Common myeloid progenitor, CD34-positive (primary cell): ENCODE results near the gene TNFRSF11A.

Experiments
- CTCF ChIA-PET: fragments of 350-600 bp; sonication (Branson Sonifier 250); formaldehyde crosslinking; loops from one replicate; lab custom pipeline; 2021; ENCODE audit warnings: antibody characterized with exemption; lab: Charles Lee
- POLR2A ChIA-PET: fragments of 350-600 bp; sonication (Branson Sonifier 250); formaldehyde crosslinking; loops from one replicate; lab custom pipeline; 2021; ENCODE audit warnings: antibody characterized with exemption; lab: Charles Lee
- DNase-seq, 3 donors: peaks; one replicate each; pipeline versions ENCODE4 v3.0.0 to v3.0.0-alpha.2; 2013
- H3K27ac ChIP-seq, 2 experiments: 1 replicate in 1 of 2; 2 replicates in 1 of 2; pipeline ENCODE4 v1.7.0; 2013; ENCODE audit warnings: inconsistent platforms in 2 of 2, low read length in 2 of 2, mild to moderate bottlenecking in 2 of 2, low read depth in 1 of 2, moderate library complexity in 1 of 2; ENCODE audit not compliant: severe bottlenecking in 2 of 2, insufficient read depth in 1 of 2, poor library complexity in 1 of 2
- H3K27me3 ChIP-seq, 5 experiments: replicated peaks in 2 of 5; 1 replicate in 3 of 5; 2 replicates in 2 of 5; pipeline versions ENCODE4 v1.6.1 to v1.7.0; 2013; ENCODE audit warnings: low read length in 4 of 5, mild to moderate bottlenecking in 2 of 5, moderate library complexity in 2 of 5, inconsistent platforms in 1 of 5; ENCODE audit not compliant: insufficient read depth in 5 of 5, control insufficient read depth in 4 of 5
- H3K36me3 ChIP-seq, 4 experiments: 1 replicate in 2 of 4; 2 replicates in 2 of 4; pipeline versions ENCODE4 v1.6.1 to v1.7.0; 2013; ENCODE audit warnings: low read length in 3 of 4, control low read depth in 1 of 4, mild to moderate bottlenecking in 1 of 4; ENCODE audit not compliant: control insufficient read depth in 4 of 4, insufficient read depth in 4 of 4
- H3K4me1 ChIP-seq, 4 experiments: 1 replicate in 3 of 4; 2 replicates in 1 of 4; pipeline versions ENCODE4 v1.6.1 to v1.7.1; 2013; ENCODE audit warnings: low read length in 3 of 4, mild to moderate bottlenecking in 3 of 4, control low read depth in 1 of 4, inconsistent platforms in 1 of 4, moderate library complexity in 1 of 4; ENCODE audit not compliant: control insufficient read depth in 4 of 4, insufficient read depth in 4 of 4; ENCODE audit errors: control extremely low read depth in 1 of 4
- H3K4me3 ChIP-seq, 7 experiments: 1 replicate in 4 of 7; 2 replicates in 3 of 7; pipeline versions ENCODE4 v1.5.1 to v1.7.0; 2013; ENCODE audit warnings: mild to moderate bottlenecking in 7 of 7, low read length in 6 of 7, moderate library complexity in 6 of 7, inconsistent platforms in 2 of 7, low read depth in 2 of 7, control low read depth in 1 of 7; ENCODE audit not compliant: insufficient read depth in 4 of 7, control insufficient read depth in 1 of 7; ENCODE audit errors: extremely low read depth in 1 of 7
- H3K9me3 ChIP-seq, 5 experiments: 1 replicate in 4 of 5; 2 replicates in 1 of 5; pipeline versions ENCODE4 v1.6.1 to v1.7.1; 2013; ENCODE audit warnings: low read length in 4 of 5, mild to moderate bottlenecking in 2 of 5, inconsistent platforms in 1 of 5, low read depth in 1 of 5, moderate library complexity in 1 of 5; ENCODE audit not compliant: control insufficient read depth in 4 of 5, insufficient read depth in 2 of 5; ENCODE audit errors: control extremely low read depth in 1 of 5
- WGBS: methylation state at CpG from one replicate; pipeline ENCODE4 v1.1.5; 2013; ENCODE audit not compliant: insufficient coverage; 5-methylcytosine and 5-hydroxymethylcytosine counted together

The TNFRSF11A gene

GRCh38 chr18:62342884-62343283 is 17.8 kb downstream of the TNFRSF11A start:
- ChIA-PET CTCF (no interaction called here), POLR2A (no interaction called here)
- no peaks in the 10 kb centered on the region for H3K27me3 ChIP-seq
- DNase-seq = no peak
- H3K9me3 ChIP-seq = no peaks in the 10 kb centered on the region
- WGBS = 100% methylated on average over 2 of the region's 4 CpGs
- no peak overlapping the region for H3K4me3 ChIP-seq
- H3K36me3 ChIP-seq = no peaks in the 10 kb centered on the region
- H3K4me1 ChIP-seq = peaks cover 0 to 18% (median 14%) of the 10 kb centered on the region in 4 experiments
- no peak overlapping the region for H3K27ac ChIP-seq

DNA sequence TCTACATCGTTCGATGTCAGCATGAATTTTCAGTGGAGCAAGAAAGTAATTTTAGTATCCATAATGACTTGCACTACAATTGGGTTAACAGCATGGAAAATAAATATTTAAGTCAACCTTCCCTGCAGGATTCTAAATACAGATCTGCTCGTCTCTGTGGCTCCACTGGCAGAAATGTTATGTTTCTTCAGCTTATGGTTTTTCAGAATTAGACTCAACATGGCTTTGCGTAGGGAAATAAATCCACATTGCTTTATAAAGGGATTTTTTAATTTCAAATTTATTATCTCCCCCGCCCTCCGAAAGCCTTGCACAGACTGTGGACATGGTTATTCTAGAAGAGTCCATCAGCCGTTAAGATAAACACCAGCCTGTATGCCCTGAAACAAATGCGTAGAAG is 18.2 kb downstream of the TNFRSF11A start:
- whole genome bisulfite sequencing = 100% methylated on average over 4 of the region's 8 CpGs
- H3K27ac ChIP-seq = no peak overlapping the region
- DNase-seq = no peak
- H3K27me3 ChIP-seq = no peaks in the 10 kb centered on the region
- H3K9me3 ChIP-seq = no peaks in the 10 kb centered on the region
- H3K4me3 ChIP-seq = no peak overlapping the region
- H3K36me3 ChIP-seq = no peaks in the 10 kb centered on the region
- POLR2A ChIA-PET = no interaction called here
- CTCF ChIA-PET = no interaction called here
- H3K4me1 ChIP-seq = peaks cover 0 to 18% (median 15%) of the 10 kb centered on the region in 4 experiments

DNA sequence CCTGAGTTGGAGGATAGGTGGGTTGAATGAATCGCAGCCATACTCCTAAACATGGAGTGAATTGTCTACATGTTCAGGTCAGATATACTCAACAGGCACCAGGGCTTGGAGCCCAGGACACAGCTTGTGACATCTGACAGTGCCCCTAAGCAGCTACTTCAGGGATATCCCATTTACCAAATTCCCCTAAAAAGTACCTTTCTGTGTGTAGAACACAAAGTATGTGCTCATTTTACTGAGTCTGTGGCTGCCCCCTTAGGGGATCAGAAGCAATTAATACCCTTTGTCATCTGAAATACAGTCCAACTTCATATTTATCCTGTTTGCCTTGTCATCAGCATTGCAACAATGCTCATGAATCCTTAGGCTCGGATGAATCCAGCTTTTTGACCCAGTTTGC is 20.8 kb downstream of the TNFRSF11A start:
- ChIA-PET POLR2A (interaction anchor here (1.2 kb wide), 1 partner anchor 21 kb away, joined by 3 read pairs; the partner anchor contains the start of gene TNFRSF11A), CTCF (interaction anchor here (1.0 to 1.3 kb wide), 2 partner anchors 14 to 240 kb away, joined by 4 read pairs; no protein-coding TSS in a partner anchor)
- no peak overlapping the region for H3K4me3 ChIP-seq

DNA sequence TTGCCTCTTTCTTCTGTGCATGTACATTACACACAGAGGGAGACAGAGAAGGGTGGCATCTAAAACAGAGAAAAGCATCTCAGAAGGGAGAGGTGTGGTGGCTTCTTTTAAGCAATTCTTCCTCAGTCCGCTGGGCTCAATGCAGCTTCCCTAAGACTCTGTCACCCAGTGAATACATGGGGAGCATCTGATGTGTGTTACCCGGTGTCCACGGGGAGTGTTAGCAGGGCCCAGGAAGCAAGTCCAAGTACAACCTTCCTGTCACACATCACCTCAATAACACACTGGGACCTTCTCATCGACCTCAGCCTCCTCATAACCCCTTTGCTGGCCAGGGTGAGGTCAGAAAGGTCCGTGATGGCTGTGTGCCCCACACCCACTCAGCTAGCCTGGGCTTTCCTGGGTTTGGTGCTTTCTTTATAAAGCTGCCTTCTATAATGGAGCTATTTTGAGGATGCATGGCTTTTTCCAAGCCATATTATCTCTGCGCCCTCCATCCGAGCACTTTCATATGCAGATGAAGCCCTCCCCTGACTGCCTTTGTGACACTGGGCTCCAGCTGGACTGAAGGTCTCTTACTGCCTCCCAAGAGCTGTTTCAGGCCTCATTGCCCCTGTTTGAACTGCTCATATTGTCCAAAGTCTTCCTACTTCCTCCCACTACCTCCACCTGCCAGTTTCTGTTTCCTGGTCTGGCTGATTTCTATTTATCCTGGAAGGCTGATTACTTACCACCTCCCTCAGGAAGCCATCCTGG is 21.4 kb downstream of the TNFRSF11A start:
- Histone ChIP-seq H3K4me1 (peaks cover 0 to 16% (median 11%) of the 10 kb centered on the region in 4 experiments), H3K4me3 (peak overlapping the region in 1 of 7 experiments; percentile 29), H3K36me3 (no peaks in the 10 kb centered on the region), H3K27ac (no peak overlapping the region), H3K27me3 (no peaks in the 10 kb centered on the region), H3K9me3 (no peaks in the 10 kb centered on the region)
- ChIA-PET POLR2A (interaction anchor here (0.5 to 1.2 kb wide), 2 partner anchors 22 to 89 kb away, joined by 3 read pairs; partner anchors contain the start of gene TNFRSF11A), CTCF (interaction anchor here (1.3 kb wide), 1 partner anchor 15 kb away, joined by 4 read pairs; no protein-coding TSS in a partner anchor)
- 95% methylated on average over 6 of the region's 7 CpGs for WGBS
- no peak for DNase-seq

More for the DNA sequence above, 20.8 kb downstream of the TNFRSF11A start:
- H3K4me1 ChIP-seq = peaks cover 0 to 16% (median 11%) of the 10 kb centered on the region in 4 experiments
- no peak overlapping the region for H3K27ac ChIP-seq
- 80% methylated on average over 1 of the region's 2 CpGs for WGBS
- H3K27me3 ChIP-seq = no peaks in the 10 kb centered on the region
- H3K9me3 ChIP-seq = no peaks in the 10 kb centered on the region
- DNase-seq = no peak
- no peaks in the 10 kb centered on the region for H3K36me3 ChIP-seq

- Histone ChIP-seq H3K27me3 (no peaks in the 10 kb centered on the region), H3K4me3 (peak overlapping the region in 2 of 7 experiments; percentile 29 to 38), H3K36me3 (no peaks in the 10 kb centered on the region), H3K9me3 (no peaks in the 10 kb centered on the region), H3K4me1 (peaks cover 0 to 16% (median 11%) of the 10 kb centered on the region in 4 experiments), H3K27ac (no peak overlapping the region)
- 12% methylated on average over 6 of the region's 6 CpGs for WGBS
- ChIA-PET CTCF (no interaction called here), POLR2A (interaction anchor here (0.5 kb wide), 1 partner anchor 88 kb away, joined by 3 read pairs; no protein-coding TSS in a partner anchor)
- peak in 2 of 3 donors; percentile 53 to 61 for DNase-seq
Measured at GRCh38 chr18:62347089-62347506, 22.0 kb downstream of the TNFRSF11A start.

DNA sequence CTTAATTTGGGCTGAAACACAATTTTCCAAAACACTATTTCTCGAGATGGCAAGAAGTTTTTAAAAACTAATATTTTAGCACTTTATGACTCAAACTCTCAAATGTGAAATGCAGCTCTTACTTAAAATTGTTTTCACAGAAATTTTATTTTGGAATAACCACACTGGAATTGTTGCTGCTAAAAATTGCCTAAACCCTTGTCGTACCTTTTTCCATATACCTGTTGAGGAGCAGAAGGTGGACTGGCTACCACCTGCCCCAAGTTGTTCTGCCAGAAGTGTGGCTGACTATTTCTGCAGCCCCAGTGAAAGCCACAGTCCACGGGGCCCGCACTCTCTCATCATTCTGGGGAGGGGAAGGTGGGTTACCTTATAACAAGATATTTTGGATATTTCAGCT is 23.4 kb downstream of the TNFRSF11A start:
- Histone ChIP-seq H3K9me3 (no peaks in the 10 kb centered on the region), H3K27me3 (no peaks in the 10 kb centered on the region), H3K4me1 (peaks cover 0 to 16% (median 11%) of the 10 kb centered on the region in 4 experiments), H3K27ac (no peak overlapping the region), H3K4me3 (no peak overlapping the region), H3K36me3 (no peaks in the 10 kb centered on the region)
- no CpG with 5 or more reads among the region's 4 CpGs for WGBS
- POLR2A ChIA-PET = no interaction called here
- no peak for DNase-seq
- CTCF ChIA-PET = interaction anchor here (0.8 kb wide), 1 partner anchor 50 kb away, joined by 3 read pairs; no protein-coding TSS in a partner anchor

DNA sequence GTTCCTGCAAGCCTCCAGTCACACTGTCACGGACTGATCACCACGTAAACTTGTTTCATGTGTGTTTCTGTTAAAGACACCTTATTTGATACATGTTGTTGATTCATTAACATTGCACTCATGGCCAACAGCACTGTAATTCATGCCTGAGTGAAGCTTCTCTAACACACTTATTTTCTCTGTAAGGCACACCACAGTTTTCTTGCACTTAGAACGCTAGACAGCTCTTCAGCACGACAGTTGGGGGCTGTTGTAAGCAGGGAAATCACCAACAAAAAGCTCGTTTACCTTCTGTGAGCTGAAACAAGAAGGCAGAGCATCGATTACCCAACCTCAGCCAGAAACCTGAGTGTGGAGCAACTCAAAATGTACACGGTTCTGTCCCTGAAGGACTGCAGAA is 28.1 kb downstream of the TNFRSF11A start:
- no peaks in the 10 kb centered on the region for H3K27me3 ChIP-seq
- POLR2A ChIA-PET = no interaction called here
- H3K9me3 ChIP-seq = no peaks in the 10 kb centered on the region
- CTCF ChIA-PET = no interaction called here
- no peak overlapping the region for H3K4me3 ChIP-seq
- peaks cover 0 to 6% (median 0%) of the 10 kb centered on the region in 4 experiments for H3K36me3 ChIP-seq
- 92% methylated on average over 7 of the region's 7 CpGs for WGBS
- H3K4me1 ChIP-seq = no peaks in the 10 kb centered on the region
- DNase-seq = no peak
- no peak overlapping the region for H3K27ac ChIP-seq
